Dedifferentiated amniotic fluid mesenchymal stem cell (primary cell): ENCODE data around the gene ADAM12.

ENCODE experiments used
- DNase-seq: peaks from one replicate; pipeline ENCODE4 v3.0.0-alpha.2; 2016; ENCODE audit errors: extremely low spot score

The ADAM12 gene

GRCh38 chr10:126084369-126084768 lies 303.9 kb downstream of the ADAM12 start:
- DNase-seq: no peak

- DNase-seq: no peak
These were observed 305.3 kb downstream of the ADAM12 start for GRCh38 chr10:126083009-126083408.

- DNase-seq: no peak
These were observed 306.3 kb downstream of the ADAM12 start for GRCh38 chr10:126081841-126082466.

- DNase-seq: no peak
These were observed 307.3 kb downstream of the ADAM12 start for GRCh38 chr10:126080879-126081411.

- no peak for DNase-seq
These were observed 307.9 kb downstream of the ADAM12 start for GRCh38 chr10:126080291-126080825.

- DNase-seq: no peak
These were observed 313.3 kb downstream of the ADAM12 start for GRCh38 chr10:126075009-126075408.

GRCh38 chr10:126074291-126074690 lies 314.0 kb downstream of the ADAM12 start:
- DNase-seq: no peak

- peak; percentile 38 for DNase-seq
These were observed 314.7 kb downstream of the ADAM12 start for GRCh38 chr10:126073606-126074005.

- DNase-seq: no peak
These were observed 315.7 kb downstream of the ADAM12 start for GRCh38 chr10:126072622-126073021.

GRCh38 chr10:126070476-126071215 lies 317.6 kb downstream of the ADAM12 start:
- DNase-seq: no peak

GRCh38 chr10:126068322-126068721 lies 320.0 kb downstream of the ADAM12 start:
- DNase-seq: no peak

GRCh38 chr10:126066456-126066855 lies 321.8 kb downstream of the ADAM12 start:
- no peak for DNase-seq

GRCh38 chr10:126065751-126066377 lies 322.4 kb downstream of the ADAM12 start:
- no peak for DNase-seq

GRCh38 chr10:126064512-126064911 lies 323.8 kb downstream of the ADAM12 start:
- no peak for DNase-seq

- DNase-seq: peak; percentile 87
These were observed 324.9 kb downstream of the ADAM12 start for GRCh38 chr10:126063353-126063791.

GRCh38 chr10:126062131-126063032 lies 325.9 kb downstream of the ADAM12 start:
- peak; percentile 97 for DNase-seq

- DNase-seq: no peak
These were observed 326.8 kb downstream of the ADAM12 start for GRCh38 chr10:126061526-126061925.

- DNase-seq: no peak
These were observed 327.9 kb downstream of the ADAM12 start for GRCh38 chr10:126060261-126060931.

- DNase-seq: no peak
These were observed 329.0 kb downstream of the ADAM12 start for GRCh38 chr10:126059076-126059826.

- DNase-seq: no peak
These were observed 329.8 kb downstream of the ADAM12 start for GRCh38 chr10:126058507-126058906.
